GM12878 (cell line): ENCODE measurements around the gene BEST2. TPM values are rescaled to one million over a fixed set of nuclear protein-coding genes. Genes with fewer than 3 reads are reported as not detected.

Experiments
- BCL11A ChIP-seq: IDR thresholded peaks from 2 replicates; pipeline ENCODE4 v1.6.1; 2011; ENCODE audit warnings: low read depth, low read length
- BHLHE40 ChIP-seq, 2 experiments: fragments of 450-650 bp in 1 of 2; IDR thresholded peaks; 2 replicates each; pipeline ENCODE4 v1.6.1; 2011 to 2017; ENCODE audit warnings: low read depth in 2 of 2, borderline replicate concordance in 1 of 2, improper control_type of control experiment in 1 of 2, low read length in 1 of 2, mild to moderate bottlenecking in 1 of 2
- BMI1 ChIP-seq: fragments of 450-650 bp; IDR thresholded peaks from 2 replicates; pipeline ENCODE4 v1.6.1; 2016; ENCODE audit warnings: mild to moderate bottlenecking, moderate library complexity, borderline replicate concordance
- CBFB ChIP-seq: IDR thresholded peaks from 2 replicates; pipeline ENCODE4 v1.6.1; 2016; ENCODE audit warnings: antibody characterized with exemption, low read depth
- CHD1 ChIP-seq: IDR thresholded peaks from 2 replicates; pipeline ENCODE4 v1.6.1; 2012; ENCODE audit warnings: low read depth, low read length, improper control_type of control experiment
- CHD2 ChIP-seq: IDR thresholded peaks from 2 replicates; pipeline ENCODE4 v1.6.1; 2011; ENCODE audit warnings: low read depth, low read length, improper control_type of control experiment, borderline replicate concordance
- EZH2 ChIP-seq: IDR thresholded peaks from 2 replicates; pipeline ENCODE4 v1.6.1; 2012; ENCODE audit warnings: low read depth, mild to moderate bottlenecking, control low read depth, inconsistent platforms, low read length, borderline replicate concordance; ENCODE audit not compliant: control insufficient read depth
- HDAC2 ChIP-seq: fragments of 200-600 bp; sonication (generic); IDR thresholded peaks from 2 replicates; pipeline ENCODE4 v1.6.1; 2017
- HSF1 ChIP-seq: fragments of 150-350 bp; IDR thresholded peaks from 2 replicates; pipeline ENCODE4 v1.6.1; 2014; ENCODE audit warnings: mild to moderate bottlenecking, low read depth, low read length
- IKZF1 ChIP-seq: fragments of 450-650 bp; conservative IDR thresholded peaks from 2 replicates; pipeline ENCODE4 v1.6.1; 2017; ENCODE audit warnings: antibody characterized with exemption, mild to moderate bottlenecking
- IKZF2 ChIP-seq, 2 experiments: fragments of 450-650 bp; IDR thresholded peaks; 2 replicates each; pipeline ENCODE4 v1.6.1; 2017; ENCODE audit warnings: mild to moderate bottlenecking in 2 of 2, moderate library complexity in 2 of 2
- IRF3 ChIP-seq: fragments of 450-650 bp; IDR thresholded peaks from 2 replicates; pipeline ENCODE4 v1.6.1; 2014; ENCODE audit warnings: mild to moderate bottlenecking
- MTA3 ChIP-seq: IDR thresholded peaks from 2 replicates; pipeline ENCODE4 v1.6.1; 2012; ENCODE audit warnings: low read length, inconsistent platforms, borderline replicate concordance
- MXI1 ChIP-seq: fragments of 150-350 bp; IDR thresholded peaks from 2 replicates; pipeline ENCODE4 v1.6.1; 2011; ENCODE audit warnings: low read depth, mild to moderate bottlenecking, inconsistent platforms, low read length, improper control_type of control experiment
- NFIC ChIP-seq: IDR thresholded peaks from 2 replicates; pipeline ENCODE4 v1.6.1; 2012; ENCODE audit warnings: low read depth, mild to moderate bottlenecking, inconsistent platforms, low read length, moderate library complexity
- NFYA ChIP-seq: IDR thresholded peaks from 2 replicates; pipeline ENCODE4 v1.6.1; 2011; ENCODE audit warnings: low read depth, mild to moderate bottlenecking, low read length, improper control_type of control experiment, borderline replicate concordance
- NR2F1 ChIP-seq: fragments of 450-650 bp; conservative IDR thresholded peaks from 2 replicates; pipeline ENCODE4 v1.6.1; 2017; ENCODE audit warnings: mild to moderate bottlenecking
- PML ChIP-seq: IDR thresholded peaks from 2 replicates; pipeline ENCODE4 v1.6.1; 2012; ENCODE audit warnings: low read length, inconsistent platforms
- POLR2AphosphoS5 ChIP-seq: IDR thresholded peaks from 2 replicates; pipeline ENCODE4 v1.6.1; 2011; ENCODE audit warnings: mild to moderate bottlenecking, low read length, inconsistent platforms
- SMARCA5 ChIP-seq: fragments of 450-650 bp; IDR thresholded peaks from 2 replicates; pipeline ENCODE4 v1.6.1; 2017; ENCODE audit warnings: mild to moderate bottlenecking
- SRF ChIP-seq, 2 experiments: IDR thresholded peaks; 2 replicates each; pipeline ENCODE4 v1.6.1; 2011; ENCODE audit warnings: low read depth in 2 of 2, low read length in 2 of 2, mild to moderate bottlenecking in 1 of 2, moderate library complexity in 1 of 2
- STAT1 ChIP-seq: fragments of 450-650 bp; conservative IDR thresholded peaks from 2 replicates; pipeline ENCODE4 v1.6.1; 2014; ENCODE audit warnings: antibody characterized with exemption, mild to moderate bottlenecking
- TCF3 ChIP-seq: IDR thresholded peaks from 2 replicates; pipeline ENCODE4 v1.6.1; 2012; ENCODE audit warnings: low read depth, mild to moderate bottlenecking, low read length, borderline replicate concordance; ENCODE audit not compliant: insufficient read depth
- WRNIP1 ChIP-seq: IDR thresholded peaks from 2 replicates; pipeline ENCODE4 v1.6.1; 2011; ENCODE audit warnings: low read depth, low read length, improper control_type of control experiment, borderline replicate concordance
- ZNF217 ChIP-seq: fragments of 450-650 bp; IDR thresholded peaks from 2 replicates; pipeline ENCODE4 v1.6.1; 2017; ENCODE audit warnings: antibody characterized with exemption, mild to moderate bottlenecking
- ZNF622 ChIP-seq: fragments of 450-650 bp; IDR thresholded peaks from 2 replicates; pipeline ENCODE4 v1.6.1; 2017; ENCODE audit warnings: mild to moderate bottlenecking, inconsistent platforms
- polyA plus RNA-seq, 11 experiments: library from polyadenylated mRNA; depleted of rRNA in 4 of 11; unstranded in 6 of 11; stranded (reverse) in 5 of 11; fragments of >200 nt; fragmentation: Nextera tagmentation in 4 of 11; fragmentation: Illumina TruSeq in 1 of 11; extraction: Ambion mirVana in 4 of 11; extraction: Trizol in 1 of 11; gene quantifications; 1 replicate in 1 of 11; 2 replicates in 10 of 11; pipeline versions ENCODE4 v1.2.1 to v1.2.3, GENCODE V29; 2011 to 2016; ENCODE audit warnings: inconsistent platforms in 2 of 11, missing spikeins in 2 of 11, low read depth in 1 of 11
- total RNA-seq, 4 experiments: library from RNA; depleted of rRNA in 3 of 4; stranded (reverse); fragments of >200 nt in 3 of 4; fragmentation: Illumina TruSeq in 1 of 4; extraction: Trizol in 1 of 4; gene quantifications; 2 replicates each; pipeline versions ENCODE4 v1.2.1 to v1.2.3, GENCODE V29; 2013 to 2021
- TF ChIP-seq, protein P1 (sequence below): IDR thresholded peaks from 2 replicates; pipeline ENCODE4 v1.6.1; 2012; ENCODE audit warnings: low read length, inconsistent platforms
- TF ChIP-seq, protein P2 (sequence below): fragments of 450-650 bp; IDR thresholded peaks from 2 replicates; pipeline ENCODE4 v1.6.1; 2017; ENCODE audit warnings: borderline replicate concordance

BEST2 gene
- total and polyA plus RNA-seq, 10 of the 15 experiments (the other 5 are each of a cell fraction or from before 2014, with no cell fraction given): not detected

- TF ChIP-seq NFYA: no peak
- TF ChIP-seq CHD1: peak; percentile 99
- TF ChIP-seq SMARCA5: no peak
- no peak for TF ChIP-seq WRNIP1
- no peak for TF ChIP-seq STAT1
- TF ChIP-seq, protein P1, sequence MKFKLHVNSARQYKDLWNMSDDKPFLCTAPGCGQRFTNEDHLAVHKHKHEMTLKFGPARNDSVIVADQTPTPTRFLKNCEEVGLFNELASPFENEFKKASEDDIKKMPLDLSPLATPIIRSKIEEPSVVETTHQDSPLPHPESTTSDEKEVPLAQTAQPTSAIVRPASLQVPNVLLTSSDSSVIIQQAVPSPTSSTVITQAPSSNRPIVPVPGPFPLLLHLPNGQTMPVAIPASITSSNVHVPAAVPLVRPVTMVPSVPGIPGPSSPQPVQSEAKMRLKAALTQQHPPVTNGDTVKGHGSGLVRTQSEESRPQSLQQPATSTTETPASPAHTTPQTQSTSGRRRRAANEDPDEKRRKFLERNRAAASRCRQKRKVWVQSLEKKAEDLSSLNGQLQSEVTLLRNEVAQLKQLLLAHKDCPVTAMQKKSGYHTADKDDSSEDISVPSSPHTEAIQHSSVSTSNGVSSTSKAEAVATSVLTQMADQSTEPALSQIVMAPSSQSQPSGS: no peak
- no peak for TF ChIP-seq NFIC
- no peak for TF ChIP-seq IKZF2 (IDR thresholded peaks at IDR 0.05)
- TF ChIP-seq POLR2AphosphoS5: peak; percentile 99
- peak; percentile 78 for TF ChIP-seq TCF3
- no peak for TF ChIP-seq BMI1
- no peak; a peak in 1 of 4 replicates for TF ChIP-seq SRF (IDR thresholded peaks at IDR 0.05; ENCODE audit: low read depth in 2 of 2, low read length in 2 of 2)
- TF ChIP-seq MTA3: no peak
- TF ChIP-seq CHD2: peak; percentile 34; the same call in 1 of the 2 replicates
- TF ChIP-seq BCL11A: no peak
- TF ChIP-seq CBFB: peak; percentile 69; the same call in 1 of the 2 replicates
- no peak for TF ChIP-seq EZH2
- TF ChIP-seq, protein P2, sequence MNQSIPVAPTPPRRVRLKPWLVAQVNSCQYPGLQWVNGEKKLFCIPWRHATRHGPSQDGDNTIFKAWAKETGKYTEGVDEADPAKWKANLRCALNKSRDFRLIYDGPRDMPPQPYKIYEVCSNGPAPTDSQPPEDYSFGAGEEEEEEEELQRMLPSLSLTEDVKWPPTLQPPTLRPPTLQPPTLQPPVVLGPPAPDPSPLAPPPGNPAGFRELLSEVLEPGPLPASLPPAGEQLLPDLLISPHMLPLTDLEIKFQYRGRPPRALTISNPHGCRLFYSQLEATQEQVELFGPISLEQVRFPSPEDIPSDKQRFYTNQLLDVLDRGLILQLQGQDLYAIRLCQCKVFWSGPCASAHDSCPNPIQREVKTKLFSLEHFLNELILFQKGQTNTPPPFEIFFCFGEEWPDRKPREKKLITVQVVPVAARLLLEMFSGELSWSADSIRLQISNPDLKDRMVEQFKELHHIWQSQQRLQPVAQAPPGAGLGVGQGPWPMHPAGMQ: no peak
- no peak; the same call in 1 of the 2 replicates for TF ChIP-seq IRF3
- 0 out of 2 replicates have a peak, but pooled peaks have one; percentile 29 for TF ChIP-seq ZNF217
- no peak for TF ChIP-seq HSF1
- no peak for TF ChIP-seq MXI1
- peak; percentile 83 for TF ChIP-seq IKZF1
- TF ChIP-seq HDAC2: no peak
- TF ChIP-seq NR2F1: peak; percentile 84; the same call in 1 of the 2 replicates
- peak; percentile 73; the same call in 1 of the 2 replicates for TF ChIP-seq PML
- peak; percentile 98 to 99 for TF ChIP-seq BHLHE40 (IDR thresholded peaks at IDR 0.05; ENCODE audit: borderline replicate concordance in 1 of 2, low read depth in 2 of 2, low read length in 1 of 2)
- no peak for TF ChIP-seq ZNF622
Observed at GRCh38 chr19:12801466-12802266, 50.1 kb downstream of the BEST2 start, which contains the start of the genes PRDX2 and THSD8 (continued).
